OCI-M2 (cell line): Measurements from ENCODE around the gene SHPK.

ENCODE experiments used
- DNase-seq: peaks from one replicate; lab custom pipeline; 2025; ENCODE audit not compliant: unreplicated experiment; lab: John Stamatoyannopoulos, UW

The SHPK gene

DNA sequence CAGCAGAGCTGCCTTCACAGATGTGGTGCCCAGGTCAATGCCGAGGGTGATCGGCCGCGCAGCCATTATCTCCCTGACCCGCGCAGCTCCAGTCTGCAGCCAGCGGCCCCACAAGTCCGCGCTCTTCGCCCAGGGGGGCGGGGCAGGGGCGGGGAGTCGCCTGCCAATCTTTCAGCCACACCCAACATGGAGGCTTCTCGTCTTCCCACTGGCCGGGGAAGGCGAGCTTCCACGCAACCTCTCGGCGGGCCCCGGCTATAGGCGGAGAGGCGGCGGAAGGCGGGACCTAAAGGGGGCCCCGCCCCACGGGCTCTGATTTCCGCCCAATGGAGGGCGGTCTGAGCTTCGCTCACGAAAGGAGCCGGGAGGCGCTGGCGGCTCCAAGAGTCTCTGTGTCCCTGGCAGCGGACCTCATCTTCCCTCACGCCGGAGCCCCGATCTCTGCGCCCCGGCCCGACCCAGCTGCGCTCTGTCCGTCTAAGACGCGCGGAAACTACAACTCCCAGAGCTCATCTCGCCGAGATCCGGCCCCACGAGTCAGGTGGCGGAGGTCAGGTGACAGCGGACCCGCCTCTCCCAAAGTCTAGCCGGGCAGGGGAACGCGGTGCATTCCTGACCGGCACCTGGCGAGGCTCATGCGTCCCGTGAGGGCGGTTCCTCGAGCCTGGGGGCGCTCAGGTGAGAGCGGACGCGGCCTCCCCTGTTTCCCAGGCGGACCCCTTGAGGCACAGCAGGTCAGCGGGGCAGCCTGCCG, at the start of gene SHPK, which contains the start of gene CTNS:
Gene SHPK, minus strand, starts transcription at position 97 of the 754 bp plus-strand sequence. Its CDS starts 31 bp downstream, at position 66.
Gene CTNS, plus strand, starts transcription at position 607 of the 754 bp plus-strand sequence. CDS start 3,447 bp downstream, outside the sequence.
- peak; percentile 55 for DNase-seq

DNA sequence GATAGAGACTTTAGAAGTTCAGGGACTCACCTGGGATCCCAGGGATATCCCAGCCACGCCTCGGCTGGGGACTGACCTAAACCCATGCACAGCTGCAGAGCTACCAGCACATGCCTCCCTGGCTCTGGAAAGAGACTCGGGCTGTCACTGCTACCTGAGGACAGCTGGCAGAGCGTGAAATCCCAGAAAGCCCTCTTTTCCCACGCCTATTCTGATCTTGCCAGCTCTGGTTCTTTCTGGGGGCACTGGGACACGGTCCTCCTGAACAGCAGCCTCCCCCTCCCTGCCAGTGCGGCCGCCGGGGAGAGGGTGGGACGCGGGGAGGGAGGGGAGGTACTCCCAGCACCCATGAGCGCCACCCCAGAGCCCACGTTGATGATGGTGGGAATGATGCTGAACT, 49.1 kb upstream of the SHPK start:
- no peak for DNase-seq

- DNase-seq, result no peak
These were observed 47.0 kb upstream of the SHPK start for GRCh38 chr17:3683054-3683511.

DNA sequence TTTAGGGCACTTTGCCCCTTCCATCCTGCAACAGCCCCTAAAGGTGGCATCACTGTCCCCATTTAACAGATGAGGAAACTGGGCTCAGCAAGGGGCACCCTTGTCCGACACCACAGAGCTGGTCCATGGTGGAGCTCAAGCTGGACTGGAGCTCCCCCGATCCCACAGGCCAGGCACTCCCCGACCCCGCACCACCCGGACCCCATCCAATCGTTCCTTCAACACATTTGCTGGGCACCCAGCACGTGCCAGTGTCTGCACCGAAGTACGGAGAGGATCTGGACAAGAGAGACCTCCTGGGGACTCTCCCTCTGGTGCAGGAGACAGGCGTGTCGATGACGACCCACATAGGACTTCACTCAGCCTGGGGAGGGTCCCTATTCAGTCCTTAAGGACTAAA, 46.0 kb upstream of the SHPK start:
- DNase-seq, result no peak

GRCh38 chr17:3681565-3681964, 45.5 kb upstream of the SHPK start:
- no peak for DNase-seq

DNA sequence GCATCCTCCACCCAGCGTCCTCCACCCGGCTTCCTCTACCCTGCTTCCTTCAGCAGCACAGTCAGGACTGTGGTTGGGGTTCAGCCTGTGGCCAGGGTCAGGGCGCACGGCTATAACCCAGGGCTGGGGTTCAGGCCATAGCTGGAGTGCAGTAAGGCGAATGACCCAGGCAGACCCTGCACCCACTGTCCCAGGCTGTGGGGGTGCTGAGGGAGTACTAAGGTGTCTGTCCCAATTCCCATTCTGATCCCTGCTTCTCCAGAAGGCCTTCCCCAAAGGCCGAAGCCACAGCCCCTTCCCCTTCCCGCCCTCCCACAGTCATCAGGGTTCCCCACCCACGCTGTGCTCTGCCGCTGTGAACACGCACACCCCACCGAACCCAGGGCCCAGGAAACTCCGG, 45.0 kb upstream of the SHPK start:
- no peak for DNase-seq

DNA sequence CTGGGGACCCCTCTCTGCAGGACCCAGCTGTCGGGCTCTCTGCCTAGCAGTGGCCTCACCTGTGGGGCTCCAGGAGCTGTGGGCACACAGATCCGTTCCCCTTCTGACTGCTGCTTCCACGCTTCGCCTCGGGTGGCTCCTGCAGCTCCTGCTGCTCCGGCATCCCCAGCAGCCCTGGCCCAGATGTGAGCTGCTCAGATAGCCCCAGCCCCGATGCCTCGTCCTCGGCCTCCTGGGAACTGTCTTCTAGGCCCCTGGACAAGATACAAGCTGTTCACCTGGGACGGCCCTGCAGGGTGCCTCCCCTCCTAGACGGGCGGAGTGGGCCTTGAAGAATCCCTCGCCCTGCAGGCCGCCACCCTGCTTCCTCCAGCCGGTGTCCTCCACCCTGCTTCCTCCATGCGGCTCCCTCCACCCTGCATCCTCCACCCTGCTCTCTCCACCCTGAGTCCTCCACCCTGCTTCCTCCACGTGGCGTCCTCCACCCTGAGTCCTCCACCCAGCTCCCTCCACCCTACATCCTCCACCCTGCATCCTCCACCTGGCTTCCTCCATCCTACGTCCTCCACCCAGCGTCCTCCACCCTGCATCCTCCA, 43.6 kb upstream of the SHPK start:
- DNase-seq, result no peak

DNA sequence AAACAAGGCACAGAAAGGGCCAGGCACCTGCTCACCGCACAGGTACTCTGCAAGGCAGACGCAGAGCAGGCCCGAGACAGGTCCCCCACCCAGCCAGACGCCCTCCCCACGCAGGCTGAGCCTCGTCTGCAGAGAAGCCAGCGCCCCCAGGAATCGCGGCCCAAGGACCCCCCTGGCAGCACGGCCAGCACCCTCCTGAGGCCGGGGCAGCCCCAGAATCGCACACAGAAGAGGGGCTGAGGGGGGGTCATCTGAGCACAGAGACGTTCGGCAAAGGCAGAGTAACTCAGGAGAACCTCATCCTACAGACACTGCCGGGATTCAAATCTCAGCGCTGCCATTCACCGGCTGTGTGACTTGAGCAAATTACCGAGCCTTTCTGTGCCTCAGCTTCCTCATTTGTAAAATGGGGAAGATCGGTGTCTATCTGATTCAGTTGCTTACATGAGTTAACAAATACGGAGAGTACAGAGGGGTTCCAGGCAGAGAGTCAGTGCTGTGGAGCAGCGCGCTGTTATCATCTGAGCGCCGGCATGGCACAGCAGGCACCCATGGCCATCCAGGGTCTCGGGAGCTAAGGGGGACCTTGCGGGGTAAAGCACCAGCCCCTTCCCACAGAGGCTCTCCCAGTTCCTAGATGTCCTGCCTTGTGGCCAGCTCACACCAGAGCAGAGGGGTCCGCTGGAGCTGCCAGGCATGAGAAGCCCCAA, 42.9 kb upstream of the SHPK start:
- DNase-seq, result no peak

GRCh38 chr17:3678095-3678820, 42.2 kb upstream of the SHPK start:
- no peak for DNase-seq

GRCh38 chr17:3675886-3676285, 39.8 kb upstream of the SHPK start:
- no peak for DNase-seq

DNA sequence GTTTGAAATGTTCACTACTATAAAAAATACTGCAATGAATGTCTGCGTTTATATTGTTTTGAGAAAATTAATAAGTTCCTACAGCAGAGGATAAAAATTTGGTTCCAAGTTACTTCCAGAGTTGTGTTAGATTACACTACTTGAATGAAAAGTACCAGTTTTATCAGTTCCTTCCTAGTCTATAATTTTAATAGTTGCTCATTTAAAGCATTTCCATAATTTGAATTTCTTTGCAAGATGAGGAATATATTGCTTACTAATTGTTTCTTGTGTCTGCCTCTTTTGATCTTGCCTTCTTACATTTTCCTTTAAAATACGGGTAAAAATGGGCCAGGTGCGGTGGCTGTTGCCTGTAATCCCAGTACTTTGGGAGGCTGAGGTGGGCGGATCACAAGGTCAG, 36.5 kb upstream of the SHPK start:
- no peak for DNase-seq

GRCh38 chr17:3669548-3669947, 33.5 kb upstream of the SHPK start:
- no peak for DNase-seq

DNA sequence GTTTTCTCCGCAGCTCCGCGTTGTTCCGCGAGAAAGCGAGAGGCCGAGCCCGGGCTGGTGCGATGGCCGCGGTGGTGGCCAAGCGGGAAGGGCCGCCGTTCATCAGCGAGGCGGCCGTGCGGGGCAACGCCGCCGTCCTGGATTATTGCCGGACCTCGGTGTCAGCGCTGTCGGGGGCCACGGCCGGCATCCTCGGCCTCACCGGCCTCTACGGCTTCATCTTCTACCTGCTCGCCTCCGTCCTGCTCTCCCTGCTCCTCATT, 33.0 kb upstream of the SHPK start:
- no peak for DNase-seq

DNA sequence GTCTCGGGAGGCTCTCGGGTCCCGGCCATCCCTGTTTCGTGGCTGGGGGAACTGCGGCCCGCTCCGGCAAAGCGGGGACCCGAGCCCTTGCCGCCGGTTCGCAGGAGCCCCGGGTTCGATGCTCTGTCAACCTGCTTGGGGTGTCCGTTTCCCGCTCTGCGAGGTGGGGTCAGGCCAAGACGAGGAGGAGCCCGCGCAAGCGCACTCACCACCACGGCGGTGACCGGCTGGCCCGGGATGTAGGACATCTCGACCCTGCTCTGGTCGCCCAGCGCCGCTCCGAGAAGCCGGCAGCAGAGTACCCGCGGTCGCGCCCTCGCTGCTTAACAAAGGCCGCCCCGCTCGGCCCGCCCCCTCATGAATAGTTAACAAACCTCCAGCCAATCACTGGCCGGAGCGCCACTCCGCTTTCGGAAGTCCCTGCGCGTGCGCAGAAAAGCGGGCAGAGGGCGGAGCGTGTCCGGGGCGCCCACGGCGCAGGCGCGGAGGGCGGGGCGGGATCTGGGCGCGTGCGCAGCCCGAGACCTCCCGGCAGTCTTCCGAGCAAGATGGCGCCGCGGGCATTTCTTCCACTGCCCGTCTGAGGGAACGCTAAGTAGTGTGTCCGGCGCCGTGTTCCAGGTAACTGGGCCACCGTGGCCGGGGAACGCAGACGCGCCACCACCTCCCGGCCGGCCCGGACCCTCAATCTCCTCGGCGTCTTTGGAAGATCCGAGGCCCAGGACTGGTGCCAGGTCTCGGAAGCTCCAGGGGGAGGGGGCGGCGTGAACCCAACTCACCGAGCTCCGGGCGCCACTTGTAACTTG, 32.4 kb upstream of the SHPK start, which contains the start of the genes EMC6 and TAX1BP3:
Gene EMC6, plus strand, starts transcription at position 534 of the 806 bp plus-strand sequence. CDS start 335 bp downstream, outside the sequence.
Gene TAX1BP3, minus strand, starts transcription at position 300 of the 806 bp plus-strand sequence. Its CDS starts 52 bp downstream, at position 248.
- DNase-seq, result peak; percentile 34

DNA sequence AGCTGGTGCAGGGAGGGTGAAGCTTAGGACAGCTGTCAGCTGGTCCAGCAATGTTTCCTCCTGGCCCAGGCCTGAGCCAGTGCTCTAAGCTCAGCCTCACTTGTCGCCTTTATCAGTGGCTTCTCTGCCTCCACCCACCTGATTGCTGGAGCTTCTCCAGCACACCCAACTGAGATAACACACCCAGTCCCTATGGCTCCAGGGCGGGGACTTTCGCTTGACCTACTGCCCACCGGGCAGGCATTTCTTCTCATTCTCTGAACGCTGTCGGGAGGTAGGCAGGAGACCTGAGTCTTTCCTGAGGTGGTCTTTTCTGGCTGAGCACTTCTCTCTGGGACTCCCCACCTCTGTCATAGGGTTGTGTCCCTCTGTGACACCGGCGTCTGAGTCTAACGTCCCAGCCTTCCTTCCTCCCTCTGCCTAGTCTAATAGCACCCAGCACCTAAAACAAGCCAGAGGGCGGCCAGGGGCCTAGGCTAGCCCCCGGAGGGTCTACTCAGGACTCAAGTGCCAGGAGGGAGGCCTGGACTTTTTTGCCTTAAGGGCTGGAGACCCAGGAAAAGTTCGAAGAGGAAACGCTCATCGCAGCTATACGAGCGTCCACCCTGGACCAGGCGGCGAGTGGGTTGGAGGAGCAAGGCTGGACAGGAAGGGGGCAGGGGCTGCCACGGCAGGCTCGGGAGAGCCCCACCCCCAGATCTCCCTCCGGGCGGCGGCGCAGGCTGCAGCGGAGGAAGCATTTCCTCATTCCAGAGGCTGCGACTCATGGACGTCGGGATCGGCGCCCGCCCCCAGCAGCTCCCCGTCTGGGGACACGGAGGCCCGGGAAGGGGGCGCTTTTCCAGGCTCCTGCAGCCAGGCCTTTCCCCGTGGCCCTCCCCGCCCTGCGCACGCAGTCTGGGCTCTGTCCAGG, 31.6 kb upstream of the SHPK start:
- DNase-seq, result peak; percentile 17

DNA sequence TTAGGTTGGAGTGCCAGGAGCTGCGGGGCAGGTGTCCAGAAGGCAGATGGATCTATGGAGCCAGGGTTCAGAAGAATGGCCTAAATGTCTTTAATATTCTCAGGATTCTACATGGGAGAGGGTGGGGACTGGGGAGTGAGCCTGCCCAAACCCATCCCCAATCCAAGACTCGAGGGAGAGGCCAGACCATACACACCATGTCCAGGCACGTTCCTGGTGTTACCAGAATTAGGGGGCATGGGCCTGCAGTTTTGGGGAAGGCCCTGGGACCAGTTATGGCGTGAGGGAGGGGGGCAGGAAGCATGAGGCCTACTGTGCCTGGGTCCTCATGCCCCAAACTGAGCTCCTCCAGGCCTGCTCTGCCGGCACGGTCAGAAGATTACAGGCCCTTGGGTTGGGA, 30.5 kb upstream of the SHPK start:
- DNase-seq, result no peak

DNA sequence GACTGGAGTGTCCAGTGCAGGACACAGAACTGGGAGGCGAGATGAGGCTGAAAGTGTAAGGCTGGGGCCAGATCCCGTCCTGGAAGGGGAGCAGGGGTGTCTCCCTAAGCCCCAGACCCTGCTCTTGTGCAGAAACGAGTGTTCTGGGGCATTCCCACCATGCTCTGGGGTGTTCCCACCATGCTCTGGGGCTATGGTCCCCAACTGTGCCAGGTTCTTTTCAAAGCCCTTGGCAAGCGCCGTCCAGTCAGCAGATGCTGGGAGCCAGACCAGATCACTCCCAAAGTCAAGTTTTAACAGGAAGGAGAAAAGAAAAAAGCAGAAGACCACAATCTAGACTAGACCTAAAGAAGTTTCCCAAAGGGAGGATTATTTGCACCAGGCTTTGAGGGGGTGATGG, 29.8 kb upstream of the SHPK start:
- no peak for DNase-seq

DNA sequence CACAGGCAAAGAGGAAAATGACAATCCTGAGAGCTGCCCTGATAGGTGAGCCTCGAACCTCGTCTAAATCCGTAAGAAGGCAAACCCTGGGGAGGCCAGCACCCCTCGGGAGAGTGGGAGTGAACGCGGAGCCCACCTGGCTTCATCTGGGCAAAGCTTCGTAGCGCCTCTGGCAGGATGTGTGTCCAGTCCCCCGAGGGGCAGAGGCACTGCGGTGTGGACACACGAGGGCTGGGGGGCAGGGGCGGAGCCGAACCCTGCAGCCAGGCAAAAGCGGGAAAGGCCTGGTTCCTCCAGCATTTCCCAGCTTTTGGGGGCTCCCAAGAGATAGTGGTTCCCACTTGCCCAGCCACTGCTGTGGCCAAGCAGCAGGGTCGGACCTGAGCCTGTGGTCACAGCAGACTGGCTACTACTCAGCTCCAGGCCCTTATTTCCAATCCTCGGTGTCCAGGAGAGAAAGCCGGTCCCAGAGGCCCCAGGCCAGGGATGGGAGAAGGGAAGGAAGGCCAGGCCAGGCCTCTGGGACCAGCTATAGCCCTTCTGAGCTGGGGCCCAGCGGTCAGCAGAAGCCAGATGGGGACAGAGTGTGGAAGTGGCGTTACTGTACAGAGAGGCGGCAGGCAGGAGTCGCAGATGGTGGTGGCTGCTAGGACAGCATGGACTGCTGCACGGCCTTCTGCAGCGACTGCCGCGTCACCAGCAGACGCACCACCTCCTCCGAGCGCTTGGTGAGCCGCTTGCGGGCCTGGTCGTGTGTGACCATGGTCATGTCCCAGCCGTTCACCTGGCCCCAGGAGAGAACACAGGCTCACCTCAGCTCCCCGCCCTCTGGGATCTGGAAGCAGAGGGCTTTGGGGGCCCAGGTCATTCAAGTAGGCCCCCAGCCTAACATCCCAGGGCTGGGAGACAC, 27.3 kb upstream of the SHPK start:
- DNase-seq, result no peak
